ENCODE data around the gene CCDC169.

CCDC169 gene

DNA sequence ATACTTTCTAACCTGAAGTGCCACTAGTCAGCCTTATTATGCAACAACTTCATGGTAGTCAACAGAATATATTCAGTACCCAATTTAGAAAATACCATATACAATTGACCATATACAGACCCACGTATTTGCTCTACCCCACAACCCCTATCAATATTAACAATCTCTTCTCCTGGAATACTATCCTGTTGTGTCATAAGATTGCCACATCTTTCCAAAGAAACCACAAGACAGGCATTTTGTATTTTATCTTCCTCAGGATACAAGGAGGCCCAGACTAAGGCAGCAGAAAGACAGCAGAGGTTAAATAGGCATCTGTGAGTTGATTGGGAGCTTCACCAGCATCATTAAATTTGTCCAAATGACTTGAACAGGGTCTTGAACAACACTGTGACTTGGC, 44.1 kb upstream of the CCDC169 start:
- Histone ChIP-seq H4K8ac (ENCODE audit: low read depth, low read length) (no peak overlapping the region), H3K27me3 (ENCODE audit: control insufficient read depth in 3 of 3, insufficient read depth in 3 of 3, low read depth in 1 of 3, low read length in 3 of 3) (no peaks in the 10 kb centered on the region), H3K9ac (ENCODE audit: low read depth, low read length, poor library complexity) (no peak overlapping the region), H3K4me3 (ENCODE audit: low read length in 2 of 2) (no peak overlapping the region), H2AFZ (ENCODE audit: low read length) (no peak overlapping the region), H3K4me2 (ENCODE audit: insufficient read depth, low read length, poor library complexity, severe bottlenecking) (no peak overlapping the region), H3K36me3 (replicated peaks in 1 of 2; ENCODE audit: control insufficient read depth in 2 of 2, insufficient read depth in 2 of 2, low read length in 2 of 2) (peaks cover 0 to 6% of the 10 kb centered on the region in 2 donors), H3K79me1 (ENCODE audit: low read depth, low read length) (peaks cover 2% of the 10 kb centered on the region), H2AK5ac (ENCODE audit: low read depth, low read length) (no peak overlapping the region), H3K27ac (replicated peaks; ENCODE audit: low read length) (no peak overlapping the region), H3K23ac (ENCODE audit: low read depth, low read length, poor library complexity) (no peak overlapping the region), H2BK12ac (ENCODE audit: low read length) (no peak overlapping the region), H2BK5ac (ENCODE audit: low read length) (no peak overlapping the region), H2BK15ac (ENCODE audit: low read length) (no peak overlapping the region), H3K9me3 (replicated peaks in 1 of 2; ENCODE audit: control insufficient read depth in 2 of 2, insufficient read depth in 1 of 2, low read depth in 1 of 2, low read length in 2 of 2) (peaks cover 0 to 8% of the 10 kb centered on the region in 2 donors), H3K18ac (ENCODE audit: low read length) (no peak overlapping the region), H3K4me1 (ENCODE audit: control insufficient read depth in 2 of 2, insufficient read depth in 1 of 2, low read depth in 1 of 2, low read length in 2 of 2) (peaks cover 0 to 3% of the 10 kb centered on the region in 2 donors), H3K14ac (ENCODE audit: low read length) (no peak overlapping the region), H3K4ac (ENCODE audit: low read length) (no peak overlapping the region), H2BK120ac (ENCODE audit: low read depth, low read length) (no peak overlapping the region), H4K91ac (ENCODE audit: low read depth, low read length, poor library complexity) (no peak overlapping the region)
- WGBS, 2 donors (ENCODE audit: extremely low coverage in 2 of 2, insufficient read length in 2 of 2, insufficient replicate concordance in 1 of 2): no CpG with 5 or more reads among the region's 1 CpG
- no peak for DNase-seq (ENCODE audit: low spot score)

DNA sequence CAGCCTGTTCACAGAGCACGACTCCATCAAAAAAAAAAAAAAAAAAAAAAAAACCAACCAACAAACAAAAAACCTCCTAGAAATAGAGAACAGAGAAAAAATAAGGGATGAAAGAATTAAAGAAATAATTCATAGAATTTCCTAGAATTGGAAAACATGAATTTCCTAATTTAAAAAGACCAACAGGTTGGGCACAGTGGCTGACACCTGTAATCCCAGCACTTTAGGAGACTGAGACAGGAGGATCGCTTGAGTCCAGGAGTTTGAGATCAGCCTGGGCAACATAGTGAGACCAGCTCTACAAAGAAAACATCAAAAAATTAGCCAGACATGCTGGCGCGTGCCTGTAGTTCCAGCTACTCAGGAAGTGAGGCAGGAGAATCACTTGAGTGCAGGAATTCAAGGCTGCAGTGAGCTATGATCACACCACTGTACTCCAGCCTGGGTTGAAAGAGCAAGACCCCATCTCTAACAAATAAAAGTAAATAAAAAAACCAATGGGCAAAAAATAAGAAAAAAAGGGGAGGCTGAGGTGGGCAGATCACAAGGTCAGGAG, 42.1 kb upstream of the CCDC169 start:
- Histone ChIP-seq H3K9ac (ENCODE audit: low read depth, low read length, poor library complexity) (no peak overlapping the region), H3K23ac (ENCODE audit: low read depth, low read length, poor library complexity) (no peak overlapping the region), H3K27me3 (ENCODE audit: control insufficient read depth in 3 of 3, insufficient read depth in 3 of 3, low read depth in 1 of 3, low read length in 3 of 3) (no peaks in the 10 kb centered on the region), H4K91ac (ENCODE audit: low read depth, low read length, poor library complexity) (no peak overlapping the region), H2BK12ac (ENCODE audit: low read length) (no peak overlapping the region), H3K4ac (ENCODE audit: low read length) (no peak overlapping the region), H2AFZ (ENCODE audit: low read length) (no peak overlapping the region), H3K4me1 (ENCODE audit: control insufficient read depth in 2 of 2, insufficient read depth in 1 of 2, low read depth in 1 of 2, low read length in 2 of 2) (peaks cover 0 to 3% of the 10 kb centered on the region in 2 donors), H2BK120ac (ENCODE audit: low read depth, low read length) (no peak overlapping the region), H3K79me1 (ENCODE audit: low read depth, low read length) (peaks cover 4% of the 10 kb centered on the region), H3K4me3 (ENCODE audit: low read length in 2 of 2) (no peak overlapping the region), H2AK5ac (ENCODE audit: low read depth, low read length) (no peak overlapping the region), H3K4me2 (ENCODE audit: insufficient read depth, low read length, poor library complexity, severe bottlenecking) (no peak overlapping the region), H3K9me3 (replicated peaks in 1 of 2; ENCODE audit: control insufficient read depth in 2 of 2, insufficient read depth in 1 of 2, low read depth in 1 of 2, low read length in 2 of 2) (peaks cover 0 to 8% of the 10 kb centered on the region in 2 donors), H3K27ac (replicated peaks; ENCODE audit: low read length) (no peak overlapping the region), H4K8ac (ENCODE audit: low read depth, low read length) (no peak overlapping the region), H3K14ac (ENCODE audit: low read length) (no peak overlapping the region), H3K18ac (ENCODE audit: low read length) (no peak overlapping the region), H2BK15ac (ENCODE audit: low read length) (no peak overlapping the region), H2BK5ac (ENCODE audit: low read length) (no peak overlapping the region), H3K36me3 (replicated peaks in 1 of 2; ENCODE audit: control insufficient read depth in 2 of 2, insufficient read depth in 2 of 2, low read length in 2 of 2) (peaks cover 1 to 21% of the 10 kb centered on the region in 2 donors)
- DNase-seq (ENCODE audit: low spot score): no peak
- no CpG with 5 or more reads among the region's 4 CpGs for WGBS, 2 donors (ENCODE audit: extremely low coverage in 2 of 2, insufficient read length in 2 of 2, insufficient replicate concordance in 1 of 2)

GRCh38 chr13:36337938-36338641, 40.5 kb upstream of the CCDC169 start:
- peaks cover 1 to 37% of the 10 kb centered on the region in 2 donors for H3K36me3 ChIP-seq (replicated peaks in 1 of 2; ENCODE audit: control insufficient read depth in 2 of 2, insufficient read depth in 2 of 2, low read length in 2 of 2)
- no peak overlapping the region for H2BK12ac ChIP-seq (ENCODE audit: low read length)
- no peak overlapping the region for H3K4me2 ChIP-seq (ENCODE audit: insufficient read depth, low read length, poor library complexity, severe bottlenecking)
- no peak overlapping the region for H3K9ac ChIP-seq (ENCODE audit: low read depth, low read length, poor library complexity)
- H3K18ac ChIP-seq (ENCODE audit: low read length): no peak overlapping the region
- H2BK120ac ChIP-seq (ENCODE audit: low read depth, low read length): no peak overlapping the region
- no peak overlapping the region for H2BK5ac ChIP-seq (ENCODE audit: low read length)
- H3K4me3 ChIP-seq (ENCODE audit: low read length in 2 of 2): no peak overlapping the region
- peaks cover 4% of the 10 kb centered on the region for H3K79me1 ChIP-seq (ENCODE audit: low read depth, low read length)
- peaks cover 0 to 8% of the 10 kb centered on the region in 2 donors for H3K9me3 ChIP-seq (replicated peaks in 1 of 2; ENCODE audit: control insufficient read depth in 2 of 2, insufficient read depth in 1 of 2, low read depth in 1 of 2, low read length in 2 of 2)
- no CpG with 5 or more reads among the region's 3 CpGs for WGBS, 2 donors (ENCODE audit: extremely low coverage in 2 of 2, insufficient read length in 2 of 2, insufficient replicate concordance in 1 of 2)
- H3K14ac ChIP-seq (ENCODE audit: low read length): no peak overlapping the region
- no peak for DNase-seq (ENCODE audit: low spot score)
- H3K4me1 ChIP-seq (ENCODE audit: control insufficient read depth in 2 of 2, insufficient read depth in 1 of 2, low read depth in 1 of 2, low read length in 2 of 2): peaks cover 0 to 3% of the 10 kb centered on the region in 2 donors
- no peak overlapping the region for H4K8ac ChIP-seq (ENCODE audit: low read depth, low read length)
- no peaks in the 10 kb centered on the region for H3K27me3 ChIP-seq (ENCODE audit: control insufficient read depth in 3 of 3, insufficient read depth in 3 of 3, low read depth in 1 of 3, low read length in 3 of 3)
- no peak overlapping the region for H4K91ac ChIP-seq (ENCODE audit: low read depth, low read length, poor library complexity)
- H2AFZ ChIP-seq (ENCODE audit: low read length): no peak overlapping the region
- H3K4ac ChIP-seq (ENCODE audit: low read length): no peak overlapping the region
- no peak overlapping the region for H3K27ac ChIP-seq (replicated peaks; ENCODE audit: low read length)
- no peak overlapping the region for H2BK15ac ChIP-seq (ENCODE audit: low read length)
- H2AK5ac ChIP-seq (ENCODE audit: low read depth, low read length): no peak overlapping the region
- no peak overlapping the region for H3K23ac ChIP-seq (ENCODE audit: low read depth, low read length, poor library complexity)

GRCh38 chr13:36332986-36333385, 35.4 kb upstream of the CCDC169 start:
- Histone ChIP-seq H3K36me3 (replicated peaks in 1 of 2; ENCODE audit: control insufficient read depth in 2 of 2, insufficient read depth in 2 of 2, low read length in 2 of 2) (peaks cover 1 to 88% of the 10 kb centered on the region in 2 donors), H2BK12ac (ENCODE audit: low read length) (no peak overlapping the region), H3K4me1 (ENCODE audit: control insufficient read depth in 2 of 2, insufficient read depth in 1 of 2, low read depth in 1 of 2, low read length in 2 of 2) (no peaks in the 10 kb centered on the region), H3K14ac (ENCODE audit: low read length) (no peak overlapping the region), H2BK15ac (ENCODE audit: low read length) (no peak overlapping the region), H3K4me2 (ENCODE audit: insufficient read depth, low read length, poor library complexity, severe bottlenecking) (no peak overlapping the region), H4K91ac (ENCODE audit: low read depth, low read length, poor library complexity) (no peak overlapping the region), H2BK120ac (ENCODE audit: low read depth, low read length) (no peak overlapping the region), H3K27me3 (ENCODE audit: control insufficient read depth in 3 of 3, insufficient read depth in 3 of 3, low read depth in 1 of 3, low read length in 3 of 3) (no peaks in the 10 kb centered on the region), H3K23ac (ENCODE audit: low read depth, low read length, poor library complexity) (no peak overlapping the region), H3K4ac (ENCODE audit: low read length) (no peak overlapping the region), H3K79me1 (ENCODE audit: low read depth, low read length) (peaks cover 2% of the 10 kb centered on the region), H2AFZ (ENCODE audit: low read length) (no peak overlapping the region), H3K27ac (replicated peaks; ENCODE audit: low read length) (no peak overlapping the region), H3K18ac (ENCODE audit: low read length) (no peak overlapping the region), H2BK5ac (ENCODE audit: low read length) (no peak overlapping the region), H2AK5ac (ENCODE audit: low read depth, low read length) (no peak overlapping the region), H3K4me3 (ENCODE audit: low read length in 2 of 2) (no peak overlapping the region), H3K9ac (ENCODE audit: low read depth, low read length, poor library complexity) (no peak overlapping the region), H4K8ac (ENCODE audit: low read depth, low read length) (no peak overlapping the region), H3K9me3 (replicated peaks in 1 of 2; ENCODE audit: control insufficient read depth in 2 of 2, insufficient read depth in 1 of 2, low read depth in 1 of 2, low read length in 2 of 2) (peaks cover 0 to 8% of the 10 kb centered on the region in 2 donors)
- DNase-seq (ENCODE audit: low spot score): no peak

All from neuronal stem cell (in vitro differentiated cells).